HPDE6-E6E7 (cell line): ENCODE results near the gene YWHAH.
"Not testable (repeated sequence)": the region's sequence is repeated elsewhere in the genome, so short reads cannot be mapped to it uniquely, and the experiment has no call there.

Experiments
- DNase-seq: peaks from one replicate; pipeline ENCODE4 v3.0.0; 2011; ENCODE audit warnings: missing footprints; ENCODE audit errors: extremely low spot score

Gene YWHAH

GRCh38 chr22:31981976-31982375 lies 37.6 kb downstream of the YWHAH start:
- DNase-seq = not testable (repeated sequence)

- no peak for DNase-seq
Measured at GRCh38 chr22:31983911-31984656, 39.7 kb downstream of the YWHAH start.

- DNase-seq = no peak
Measured at GRCh38 chr22:31987218-31987617, 42.9 kb downstream of the YWHAH start.

- no peak for DNase-seq
Measured at GRCh38 chr22:31991102-31991839, 46.9 kb downstream of the YWHAH start.

- DNase-seq = no peak
Measured at GRCh38 chr22:31995046-31995445, 50.7 kb downstream of the YWHAH start.

- no peak for DNase-seq
Measured at GRCh38 chr22:31995807-31996206, 51.5 kb downstream of the YWHAH start.

- no peak for DNase-seq
Measured at GRCh38 chr22:31998784-31999385, 54.5 kb downstream of the YWHAH start.

GRCh38 chr22:32000181-32000580 lies 55.8 kb downstream of the YWHAH start:
- DNase-seq = no peak

- DNase-seq = peak; percentile 38
Measured at GRCh38 chr22:32005453-32005852, 61.1 kb downstream of the YWHAH start.
